ENCODE results near the gene PPM1F.

Gene PPM1F

DNA sequence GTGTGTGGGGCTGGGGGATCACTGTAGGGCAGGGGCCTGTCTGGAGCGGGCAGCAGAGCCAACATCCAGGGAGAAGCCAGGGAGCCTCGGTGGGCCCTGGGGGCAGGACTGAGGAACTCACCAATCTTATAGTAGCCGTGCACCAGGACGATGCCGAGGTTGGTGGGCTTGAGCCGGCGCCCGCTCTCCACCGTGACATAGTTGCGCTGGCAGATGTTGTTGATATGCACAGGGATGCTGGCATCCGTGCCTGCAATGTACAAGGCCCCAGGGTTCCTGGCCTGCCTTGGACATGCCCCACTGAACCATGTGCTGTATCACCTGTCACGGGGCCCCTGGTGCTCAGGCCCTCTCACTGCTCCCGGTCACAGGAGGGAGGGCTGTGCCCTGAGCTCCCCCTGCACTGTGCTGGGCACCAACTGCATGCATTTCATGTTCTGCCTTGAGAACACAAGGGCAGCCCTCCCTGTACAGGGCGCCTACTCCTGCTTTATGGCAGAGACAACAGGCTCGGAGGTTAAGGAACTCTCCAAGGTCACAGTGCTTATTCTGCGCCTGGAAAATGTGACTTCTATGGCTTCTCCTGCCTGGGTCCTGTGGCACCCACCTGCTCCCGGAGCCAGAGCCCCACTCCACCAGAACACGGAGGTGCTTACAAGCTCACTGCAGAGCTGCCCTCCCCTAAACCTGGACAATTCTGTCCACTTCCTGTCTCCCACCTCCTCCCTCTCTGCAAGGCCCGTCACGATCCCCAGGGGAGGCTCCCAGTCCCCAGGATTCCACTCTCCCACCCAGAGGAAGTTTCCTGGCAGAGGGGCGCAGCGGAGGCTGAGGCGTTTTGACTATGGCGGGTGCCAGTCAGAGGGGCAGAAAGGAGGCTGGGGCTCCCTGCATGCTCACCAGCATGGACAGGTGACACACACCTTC lies 7.8 kb upstream of the PPM1F start:
- DNase-seq = no peak

DNA sequence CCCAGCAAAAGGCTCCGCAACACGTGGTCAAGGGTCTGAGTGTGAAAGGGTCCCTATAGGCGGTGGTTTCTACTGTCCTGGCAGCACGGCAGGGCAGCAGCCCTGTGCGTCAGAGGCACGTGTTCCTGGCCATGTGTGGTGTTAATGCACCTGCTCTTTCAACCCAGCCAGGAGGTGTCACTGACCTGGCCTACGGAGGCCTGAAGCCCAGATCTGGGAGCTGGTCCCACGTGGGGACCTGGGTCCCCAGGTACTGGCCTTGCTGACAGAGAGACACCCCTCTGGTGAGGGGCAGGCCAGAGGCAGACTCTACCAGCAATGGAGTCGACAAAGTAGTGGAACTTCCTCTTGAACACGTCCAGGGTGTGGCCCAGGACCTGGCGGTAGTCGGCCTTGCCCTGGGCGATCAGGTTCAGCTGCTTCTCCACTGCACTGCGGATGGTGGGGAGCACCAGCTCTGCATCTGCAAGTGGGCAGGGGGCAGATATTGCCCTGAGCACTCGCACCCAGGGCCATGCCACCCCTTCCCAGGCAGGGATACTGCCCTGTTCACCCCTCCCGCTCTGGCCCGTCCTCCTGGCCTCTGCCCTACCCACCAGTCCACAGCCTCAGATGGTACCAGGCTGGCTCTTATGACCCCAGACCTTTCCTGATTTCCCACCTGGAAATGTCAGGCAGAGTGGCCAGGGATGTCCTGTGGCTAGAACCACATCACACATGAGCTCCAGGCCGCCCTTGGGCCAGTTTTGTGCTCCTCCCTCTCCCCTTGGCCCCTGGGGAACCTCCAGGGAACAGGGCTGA lies 6.8 kb upstream of the PPM1F start:
- no peak for DNase-seq

DNA sequence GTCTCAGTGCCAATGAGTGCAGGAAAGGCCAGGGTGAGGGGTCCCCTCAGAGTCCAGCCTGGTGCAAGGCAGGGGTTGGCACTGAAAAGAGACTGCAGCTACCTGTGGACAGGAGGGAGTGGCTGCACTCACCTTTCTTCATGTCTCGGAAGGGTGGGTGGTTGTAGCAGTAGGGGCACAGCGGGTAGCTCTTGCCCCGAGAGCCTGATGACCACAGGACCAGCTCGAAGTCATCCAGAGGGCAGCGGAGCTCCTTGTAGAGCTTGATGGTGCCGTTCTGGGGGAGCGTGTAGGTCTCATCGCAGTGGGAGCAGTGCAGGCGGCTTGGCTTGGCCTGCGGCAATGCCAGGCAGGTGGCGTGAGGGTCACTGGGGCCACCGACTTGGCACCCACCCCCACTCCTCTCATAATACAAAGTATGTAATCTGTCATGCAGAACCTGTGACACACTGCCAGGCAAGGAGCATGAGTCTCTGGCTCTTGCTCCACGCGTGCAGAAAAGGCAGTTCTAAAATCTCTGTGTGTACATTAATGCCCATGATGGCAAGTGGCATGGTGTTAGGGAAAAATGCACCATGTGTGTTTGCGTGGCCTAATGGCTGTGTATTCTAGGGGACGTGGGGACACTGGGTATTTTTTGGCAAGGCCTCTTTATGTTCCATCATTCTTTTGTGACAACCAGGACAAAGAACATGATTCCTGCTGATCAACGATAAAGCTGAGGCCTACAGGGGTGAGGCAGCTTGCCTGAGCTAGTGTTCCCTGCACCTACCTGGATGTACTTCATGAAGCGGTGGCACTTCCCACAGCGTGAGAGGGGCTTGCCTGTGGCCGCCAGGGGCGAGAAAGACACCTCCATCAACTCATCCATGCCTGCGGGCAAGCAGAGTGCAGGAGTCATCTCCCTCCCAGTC lies 6.0 kb upstream of the PPM1F start:
- no peak for DNase-seq

DNA sequence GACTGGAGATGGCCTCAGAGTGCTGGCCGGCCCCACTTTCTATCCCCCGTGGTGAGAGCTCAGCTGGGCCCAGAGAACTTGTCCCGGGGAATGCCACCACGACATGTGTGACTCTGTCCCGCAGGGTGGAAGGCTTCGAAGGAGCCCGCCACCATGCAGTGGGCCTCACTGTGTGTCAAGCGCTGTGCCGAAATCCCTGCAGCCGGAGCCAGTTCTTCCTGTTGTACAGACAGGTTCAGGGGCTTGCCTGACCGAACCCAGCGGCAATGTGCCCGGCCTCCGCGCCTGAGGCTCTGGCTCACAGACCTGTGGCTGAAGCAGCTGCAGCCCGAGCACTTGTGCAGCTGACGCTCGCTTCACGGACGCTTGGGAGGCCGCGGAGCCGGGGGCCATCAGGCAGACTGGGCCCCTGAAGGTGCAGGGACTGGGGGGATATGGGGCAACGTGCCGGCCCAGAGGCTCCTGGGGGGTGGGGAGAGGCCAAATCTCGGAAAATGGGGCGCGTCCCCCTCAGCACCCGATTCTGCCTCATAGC lies 650 bp downstream of the PPM1F start:
- DNase-seq = no peak

DNA sequence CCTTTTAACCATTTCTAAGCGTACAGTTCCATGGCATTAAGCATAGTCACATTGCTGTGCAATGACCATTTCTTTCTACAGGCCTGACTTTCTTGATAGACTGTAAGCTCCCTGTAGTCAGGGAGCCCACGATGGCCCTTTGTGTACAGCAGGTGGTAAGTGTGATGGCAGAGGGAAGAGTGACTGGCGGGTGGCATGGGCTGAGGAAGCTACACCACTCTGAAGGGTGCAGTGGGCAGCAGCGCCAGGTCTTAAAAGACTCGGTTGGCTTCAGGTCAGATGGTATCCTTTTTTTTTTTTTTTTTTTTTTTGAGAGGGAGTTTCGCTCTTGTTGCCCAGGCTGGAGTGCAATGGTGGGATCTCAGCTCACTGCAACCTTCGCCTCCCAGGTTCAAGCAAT lies 1.6 kb downstream of the PPM1F start:
- no peak for DNase-seq

DNA sequence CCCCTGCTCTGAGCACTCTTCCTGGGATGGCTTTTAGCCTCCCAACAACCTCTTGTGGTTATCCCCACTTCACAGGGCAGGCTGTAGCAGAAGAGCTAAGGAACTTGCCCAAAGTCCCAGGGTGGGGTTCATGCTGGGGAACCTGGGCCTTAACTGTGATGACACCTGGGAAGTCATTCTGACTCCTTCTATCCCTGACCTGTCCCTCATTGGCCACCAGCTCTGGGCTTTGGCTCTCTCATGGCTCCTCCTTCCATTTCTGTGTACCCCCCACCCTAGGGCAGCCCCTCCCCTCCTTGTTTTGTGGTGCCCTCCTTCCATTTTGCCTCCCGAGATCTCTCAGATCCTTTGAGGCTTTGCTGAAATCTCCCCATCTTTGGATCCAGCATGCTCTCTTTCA lies 2.7 kb downstream of the PPM1F start:
- DNase-seq = no peak

GRCh38 chr22:21949569-21949918 lies 3.1 kb downstream of the PPM1F start:
- DNase-seq = no peak

DNA sequence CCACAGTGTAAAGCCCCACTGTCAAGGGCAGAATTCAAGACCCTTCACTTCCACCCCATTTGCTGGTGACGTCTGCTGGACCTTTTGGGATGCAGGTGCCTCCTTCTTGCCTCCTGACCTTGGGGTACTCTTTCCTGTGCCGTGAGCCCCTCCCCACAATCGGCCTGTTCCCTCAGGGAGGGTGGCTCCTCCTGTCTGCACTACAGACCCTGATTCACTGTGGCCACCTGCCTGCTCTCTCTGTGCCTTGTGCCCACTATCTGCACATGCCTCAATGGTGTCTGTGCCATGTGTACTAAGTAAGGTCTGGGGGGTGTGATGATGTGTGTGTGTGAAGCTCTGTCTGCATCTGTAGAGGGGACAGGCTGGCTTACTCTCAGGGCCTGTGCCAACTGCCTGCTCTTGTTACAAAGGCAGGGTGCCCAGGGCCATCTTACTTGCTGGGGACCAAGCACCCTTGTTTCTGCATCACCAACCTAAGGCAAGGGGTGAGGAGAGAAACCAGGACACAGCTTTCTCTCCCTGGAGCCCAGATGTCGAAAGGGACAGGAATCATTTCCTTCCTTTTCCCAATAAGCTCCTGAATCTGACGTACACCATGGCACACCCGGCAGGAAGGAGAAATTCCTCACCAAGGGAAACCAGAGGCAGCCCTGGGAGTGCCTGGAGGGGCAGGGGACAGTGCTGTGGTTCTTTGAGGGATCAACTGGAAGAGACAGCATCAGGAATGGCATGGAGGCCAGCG lies 3.7 kb downstream of the PPM1F start:
- no peak for DNase-seq

DNA sequence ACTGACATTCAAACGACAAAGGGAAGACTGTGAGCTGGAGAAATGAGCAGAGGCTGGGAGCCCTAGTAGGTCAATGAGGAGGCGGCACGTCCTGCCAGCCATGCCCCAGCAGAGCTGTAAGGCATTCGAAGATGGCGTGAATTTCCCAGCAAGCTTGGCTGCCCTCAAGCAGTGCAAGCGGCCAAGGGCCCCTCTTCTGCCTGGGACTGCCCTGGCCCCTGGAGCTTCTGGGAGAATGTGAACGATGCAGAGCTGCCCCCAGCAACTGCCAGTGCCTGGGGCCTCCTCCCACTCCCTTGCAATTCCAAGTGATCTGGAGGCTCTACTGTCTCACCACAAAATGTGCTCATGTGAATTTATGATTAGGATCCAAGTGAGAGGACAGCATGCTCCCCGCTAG lies 4.3 kb downstream of the PPM1F start:
- DNase-seq = no peak

GRCh38 chr22:21947040-21948014 lies 5.3 kb downstream of the PPM1F start:
- DNase-seq = no peak

DNA sequence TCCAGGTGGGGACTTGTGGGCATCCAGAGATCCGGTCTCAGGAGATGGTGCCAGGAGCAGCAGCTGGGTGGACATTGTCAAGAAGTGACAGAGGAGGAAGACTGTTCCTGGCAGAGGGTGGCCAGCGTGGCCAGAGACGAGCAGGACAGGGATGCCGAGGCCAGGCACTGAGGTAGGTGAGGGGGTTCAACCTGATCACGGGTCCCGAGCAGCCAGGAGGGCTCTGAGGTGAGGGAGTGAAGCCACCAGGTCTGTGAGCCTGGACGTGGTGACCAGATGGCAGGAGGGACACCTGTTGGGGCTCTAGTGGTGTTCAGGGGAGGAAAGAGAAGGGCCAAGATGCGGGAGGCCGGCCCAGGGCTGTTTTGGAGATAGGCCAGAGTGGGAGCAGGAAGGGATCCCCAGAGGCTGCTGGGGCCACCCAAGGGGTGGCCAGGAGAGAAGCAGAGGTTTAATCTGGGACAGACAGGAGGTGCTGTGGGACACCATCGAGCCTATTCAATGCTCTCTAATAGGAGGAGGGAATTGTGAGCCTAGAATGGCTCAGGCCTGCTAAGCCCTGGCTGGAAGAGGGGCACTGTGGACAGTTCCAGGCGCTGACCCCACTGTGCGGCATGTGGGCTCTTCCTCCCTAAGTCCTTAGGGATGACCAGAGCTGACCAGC lies 6.3 kb downstream of the PPM1F start:
- DNase-seq = no peak

- DNase-seq = no peak
Observed at GRCh38 chr22:21945453-21946261, 7.0 kb downstream of the PPM1F start.

GRCh38 chr22:21944871-21945270 lies 7.8 kb downstream of the PPM1F start:
- DNase-seq = no peak

GRCh38 chr22:21943571-21944448 lies 8.8 kb downstream of the PPM1F start:
- DNase-seq = no peak

DNA sequence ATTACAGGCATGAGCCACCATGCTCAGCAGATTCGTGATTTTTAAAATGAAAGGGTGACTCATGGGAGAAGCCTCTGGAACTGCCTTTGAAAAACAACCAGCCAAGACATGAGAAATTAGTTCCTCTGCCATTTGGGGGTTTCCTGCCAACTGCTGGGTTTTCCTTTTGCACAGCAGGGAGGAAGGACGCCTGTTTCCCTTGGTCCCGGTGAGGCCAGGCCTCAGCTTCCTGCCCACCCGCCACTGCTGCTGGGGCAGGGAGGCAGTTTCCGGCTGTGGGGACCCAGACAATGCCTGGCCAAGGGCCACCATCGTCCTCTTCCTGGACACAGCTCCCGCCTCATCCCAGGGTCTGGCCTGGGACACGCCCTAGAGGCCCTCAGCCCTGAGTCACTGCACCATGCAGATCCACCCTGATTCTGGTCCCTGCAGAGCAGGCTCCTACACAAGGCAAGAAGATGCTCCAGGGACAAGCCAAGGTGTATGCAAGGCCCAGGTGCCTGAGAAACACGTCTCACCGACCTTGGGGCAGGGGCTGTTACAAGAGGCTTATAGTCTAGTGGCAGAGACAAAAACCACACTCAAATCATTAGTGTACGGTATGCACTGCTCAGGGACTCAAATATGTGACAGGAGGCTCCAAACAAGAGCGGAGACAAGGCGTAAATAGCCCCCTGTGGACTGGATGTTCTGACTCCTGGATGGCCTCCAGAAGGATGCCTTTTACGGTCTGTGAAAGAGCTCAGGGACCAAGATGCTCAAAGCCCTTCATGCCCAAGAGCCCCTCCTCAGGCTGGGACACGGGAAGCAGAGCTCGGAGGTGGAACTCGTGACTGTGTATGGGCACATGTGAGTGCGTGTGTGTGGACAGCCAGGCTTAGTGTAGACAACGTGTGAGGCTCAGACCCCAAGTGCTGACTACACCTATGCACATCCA lies 10.0 kb downstream of the PPM1F start:
- no peak for DNase-seq

DNA sequence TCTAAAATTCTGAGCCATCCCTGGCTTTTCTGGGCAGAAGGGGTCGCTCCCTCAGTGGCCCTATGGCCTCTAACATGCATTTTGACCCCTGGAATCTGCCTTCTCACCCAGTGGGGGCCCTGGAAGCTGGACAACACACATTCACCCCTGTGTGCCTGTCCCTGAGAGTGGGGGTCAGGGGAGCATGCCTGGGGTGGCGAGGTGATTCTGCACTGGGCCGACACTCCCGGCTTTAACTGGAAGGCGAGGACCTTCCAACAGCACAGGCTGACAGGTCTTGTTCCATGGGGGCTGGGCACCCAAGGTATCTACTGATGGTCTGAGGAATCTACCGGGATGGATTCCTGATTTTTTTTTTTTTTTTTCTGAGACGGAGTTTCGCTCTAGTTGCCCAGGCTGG lies 10.7 kb downstream of the PPM1F start:
- no peak for DNase-seq

- no peak for DNase-seq
Observed at GRCh38 chr22:21940521-21940920, 12.1 kb downstream of the PPM1F start.
